Measurements from ENCODE around the gene LRP6.

DNA sequence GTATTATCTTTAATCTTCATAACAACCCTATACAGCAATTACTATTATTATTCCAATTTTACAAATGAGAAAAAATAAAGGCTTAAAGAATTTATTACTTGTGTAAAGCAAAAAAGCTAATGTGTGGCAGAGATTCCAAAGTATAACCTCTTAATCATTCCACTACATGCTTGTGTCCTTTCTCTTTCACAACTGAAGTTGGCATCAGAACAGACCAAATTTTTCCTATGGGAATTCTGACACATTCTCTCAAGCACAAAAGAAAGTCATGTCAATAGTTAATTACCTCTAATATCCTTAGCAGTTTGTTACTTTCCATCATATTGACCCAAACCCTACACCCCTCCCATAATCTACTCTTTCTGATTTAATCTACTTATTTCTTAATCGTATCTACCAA lies 109.4 kb downstream of the LRP6 start:
- no peak for TF ChIP-seq SP1 (IDR thresholded peaks at IDR 0.05)
- no peak for TF ChIP-seq HDGF (IDR thresholded peaks at IDR 0.05; ENCODE audit: borderline replicate concordance)
- no peak for TF ChIP-seq FOXA1 (IDR thresholded peaks at IDR 0.05)
- TF ChIP-seq FOXM1 (IDR thresholded peaks at IDR 0.05; ENCODE audit: borderline replicate concordance), result no peak
- no peak for TF ChIP-seq LEF1 (IDR thresholded peaks at IDR 0.05; ENCODE audit: borderline replicate concordance)
- no peak for TF ChIP-seq FOXK2 (IDR thresholded peaks at IDR 0.05)
- TF ChIP-seq NFRKB (IDR thresholded peaks at IDR 0.05), result no peak
- TF ChIP-seq SUZ12 (IDR thresholded peaks at IDR 0.05), result no peak
- TF ChIP-seq, protein P1, sequence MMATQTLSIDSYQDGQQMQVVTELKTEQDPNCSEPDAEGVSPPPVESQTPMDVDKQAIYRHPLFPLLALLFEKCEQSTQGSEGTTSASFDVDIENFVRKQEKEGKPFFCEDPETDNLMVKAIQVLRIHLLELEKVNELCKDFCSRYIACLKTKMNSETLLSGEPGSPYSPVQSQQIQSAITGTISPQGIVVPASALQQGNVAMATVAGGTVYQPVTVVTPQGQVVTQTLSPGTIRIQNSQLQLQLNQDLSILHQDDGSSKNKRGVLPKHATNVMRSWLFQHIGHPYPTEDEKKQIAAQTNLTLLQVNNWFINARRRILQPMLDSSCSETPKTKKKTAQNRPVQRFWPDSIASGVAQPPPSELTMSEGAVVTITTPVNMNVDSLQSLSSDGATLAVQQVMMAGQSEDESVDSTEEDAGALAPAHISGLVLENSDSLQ (IDR thresholded peaks at IDR 0.05), result no peak

Data from HEK293T (cell line).